GM23248 (cell line): ENCODE data around the gene AKR1C4.

Experiments used
- EZH2 ChIP-seq: fragments of 200-600 bp; sonication (generic); IDR thresholded peaks from 2 replicates; pipeline ENCODE4 v1.6.1; 2018; ENCODE audit warnings: antibody characterized with exemption, mild to moderate bottlenecking; ENCODE audit not compliant: insufficient read depth, poor library complexity, severe bottlenecking
- EZH2phosphoT487 ChIP-seq: fragments of 200-600 bp; sonication (generic); IDR thresholded peaks from 2 replicates; pipeline ENCODE4 v1.6.1; 2018; ENCODE audit warnings: antibody characterized with exemption, moderate library complexity, mild to moderate bottlenecking, low read depth; ENCODE audit not compliant: insufficient read depth

DNA sequence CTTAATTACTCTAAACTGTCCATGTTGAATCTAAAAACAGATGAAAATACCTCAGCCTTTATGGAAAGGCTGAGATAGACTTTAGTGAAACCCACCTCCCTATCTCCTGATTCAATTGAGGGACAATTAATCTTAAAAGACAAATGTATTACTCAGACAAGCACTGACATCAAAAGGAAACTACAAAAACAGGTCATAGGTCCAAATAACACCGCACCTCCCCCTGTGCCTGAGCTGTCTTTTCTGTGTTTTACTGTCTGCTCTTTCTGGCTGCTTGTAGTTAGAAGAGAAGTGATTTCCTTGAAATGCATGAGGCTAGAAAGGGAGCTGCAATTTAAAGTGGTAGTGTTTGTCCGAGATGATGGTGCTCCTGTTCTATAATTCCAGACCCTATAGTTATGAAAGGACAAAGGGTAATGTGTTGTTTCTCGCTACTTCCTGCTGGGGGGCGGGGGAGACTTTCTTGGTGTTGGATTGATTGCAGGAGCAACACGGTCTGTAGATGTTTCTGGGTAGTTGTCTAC, 27.7 kb upstream of the AKR1C4 start:
- no peak for TF ChIP-seq EZH2
- TF ChIP-seq EZH2phosphoT487 = no peak
